ENCODE data around the gene SLC39A11. TPM values are rescaled to one million over a fixed set of nuclear protein-coding genes. Genes with fewer than 3 reads are reported as not detected.

The SLC39A11 gene
- total RNA-seq, 1 donor from 2014 or later: 13.2 TPM

GRCh38 chr17:72671016-72671415 lies 421.5 kb downstream of the SLC39A11 start:
- Mint-ChIP-seq H3K4me1 (ENCODE audit: unreplicated experiment) (no peaks in the 10 kb centered on the region), H3K36me3 (ENCODE audit: low read depth, unreplicated experiment) (no peaks in the 10 kb centered on the region), H3K9me3 (ENCODE audit: unreplicated experiment) (no peaks in the 10 kb centered on the region), H3K27ac (ENCODE audit: unreplicated experiment) (no peak overlapping the region), H3K4me3 (ENCODE audit: unreplicated experiment) (no peak overlapping the region), H3K27me3 (ENCODE audit: unreplicated experiment) (peaks cover 1% of the 10 kb centered on the region)
- DNase-seq (ENCODE audit: low spot score): no peak
- TF ChIP-seq CTCF (IDR thresholded peaks at IDR 0.05; ENCODE audit: unreplicated experiment): no peak

GRCh38 chr17:72667096-72668063 lies 425.1 kb downstream of the SLC39A11 start:
- Mint-ChIP-seq H3K27ac (ENCODE audit: unreplicated experiment) (no peak overlapping the region), H3K36me3 (ENCODE audit: low read depth, unreplicated experiment) (no peaks in the 10 kb centered on the region), H3K4me1 (ENCODE audit: unreplicated experiment) (no peaks in the 10 kb centered on the region), H3K9me3 (ENCODE audit: unreplicated experiment) (no peaks in the 10 kb centered on the region), H3K4me3 (ENCODE audit: unreplicated experiment) (no peak overlapping the region), H3K27me3 (ENCODE audit: unreplicated experiment) (peaks cover 6% of the 10 kb centered on the region)
- TF ChIP-seq CTCF (IDR thresholded peaks at IDR 0.05; ENCODE audit: unreplicated experiment): no peak
- DNase-seq (ENCODE audit: low spot score): no peak

DNA sequence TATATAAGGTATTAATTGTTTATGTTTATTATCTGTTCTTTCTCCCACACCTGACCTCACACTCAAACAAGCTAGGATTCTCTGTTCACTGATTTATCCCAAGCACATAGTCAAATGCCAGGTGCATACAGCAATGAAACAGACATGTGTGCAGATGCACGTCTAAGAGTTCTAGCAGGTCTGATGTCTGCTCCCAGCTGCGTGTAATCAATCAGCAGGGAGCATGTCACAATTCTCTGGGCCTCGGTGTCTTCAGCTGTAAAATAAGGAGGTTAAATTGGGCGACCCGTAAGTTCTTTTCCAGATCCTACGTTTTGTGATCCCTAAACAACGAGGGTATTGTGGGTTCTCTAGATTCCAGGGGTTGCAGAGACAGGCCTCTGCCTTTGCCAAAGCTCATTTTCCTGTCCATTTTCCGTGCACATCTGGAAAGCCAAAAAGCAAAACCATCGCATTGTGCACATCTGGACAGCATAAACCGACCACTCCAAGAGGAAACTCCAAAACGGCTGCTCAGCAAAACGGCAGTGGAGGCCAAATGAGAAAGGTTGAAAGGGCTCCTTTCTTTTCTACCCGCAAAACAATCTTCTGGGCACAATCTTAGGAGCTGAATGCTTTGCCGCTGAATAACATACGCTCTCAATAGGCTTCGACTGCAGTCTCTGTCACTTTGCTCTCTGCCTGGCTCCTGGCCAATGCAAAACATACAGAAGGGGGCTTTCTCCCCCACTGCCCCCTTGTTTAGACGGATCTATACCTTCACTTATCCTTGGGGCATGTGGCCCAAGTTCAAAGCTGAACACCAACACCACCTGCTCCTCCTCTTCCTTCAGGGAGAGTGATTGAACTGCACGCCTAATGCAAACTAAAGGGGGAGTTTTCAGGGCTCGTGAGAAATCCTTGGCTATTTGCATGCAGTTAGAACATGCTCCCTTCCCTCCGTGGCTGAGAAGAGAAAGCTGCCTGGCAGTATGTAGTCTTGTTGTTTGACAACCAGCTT lies 426.3 kb downstream of the SLC39A11 start:
- Mint-ChIP-seq H3K36me3 (ENCODE audit: low read depth, unreplicated experiment) (no peaks in the 10 kb centered on the region), H3K9me3 (ENCODE audit: unreplicated experiment) (no peaks in the 10 kb centered on the region), H3K4me1 (ENCODE audit: unreplicated experiment) (no peaks in the 10 kb centered on the region), H3K27ac (ENCODE audit: unreplicated experiment) (no peak overlapping the region), H3K4me3 (ENCODE audit: unreplicated experiment) (no peak overlapping the region), H3K27me3 (ENCODE audit: unreplicated experiment) (peaks cover 6% of the 10 kb centered on the region)
- no peak for TF ChIP-seq CTCF (IDR thresholded peaks at IDR 0.05; ENCODE audit: unreplicated experiment)
- DNase-seq (ENCODE audit: low spot score): no peak

- no peak for DNase-seq (ENCODE audit: low spot score)
- no peak overlapping the region for H3K27ac Mint-ChIP-seq (ENCODE audit: unreplicated experiment)
- H3K4me3 Mint-ChIP-seq (ENCODE audit: unreplicated experiment): no peak overlapping the region
- no peaks in the 10 kb centered on the region for H3K9me3 Mint-ChIP-seq (ENCODE audit: unreplicated experiment)
- TF ChIP-seq CTCF (IDR thresholded peaks at IDR 0.05; ENCODE audit: unreplicated experiment): no peak
- H3K4me1 Mint-ChIP-seq (ENCODE audit: unreplicated experiment): no peaks in the 10 kb centered on the region
- H3K27me3 Mint-ChIP-seq (ENCODE audit: unreplicated experiment): peaks cover 6% of the 10 kb centered on the region
- no peaks in the 10 kb centered on the region for H3K36me3 Mint-ChIP-seq (ENCODE audit: low read depth, unreplicated experiment)
Observed at GRCh38 chr17:72662827-72663190, 429.7 kb downstream of the SLC39A11 start.
